Hematopoietic multipotent progenitor cell treated with erythropoietin and hydrocortisone succinate and interleukin-3 and kit ligand, for 6 days (in vitro differentiated cells): ENCODE data around the gene BASP1.
"Not testable (repeated sequence)": the region's sequence is repeated elsewhere in the genome, so short reads cannot be mapped to it uniquely, and the experiment has no call there.

Experiments
- DNase-seq: peaks from one replicate; pipeline ENCODE4 v3.0.0-alpha.2; 2015

The BASP1 gene

GRCh38 chr5:17294639-17295311 is 77.3 kb downstream of the BASP1 start:
- DNase-seq: no peak

GRCh38 chr5:17295671-17296070 is 78.2 kb downstream of the BASP1 start:
- DNase-seq: no peak

- DNase-seq: no peak
These were observed 84.7 kb downstream of the BASP1 start for GRCh38 chr5:17302106-17302505.

DNA sequence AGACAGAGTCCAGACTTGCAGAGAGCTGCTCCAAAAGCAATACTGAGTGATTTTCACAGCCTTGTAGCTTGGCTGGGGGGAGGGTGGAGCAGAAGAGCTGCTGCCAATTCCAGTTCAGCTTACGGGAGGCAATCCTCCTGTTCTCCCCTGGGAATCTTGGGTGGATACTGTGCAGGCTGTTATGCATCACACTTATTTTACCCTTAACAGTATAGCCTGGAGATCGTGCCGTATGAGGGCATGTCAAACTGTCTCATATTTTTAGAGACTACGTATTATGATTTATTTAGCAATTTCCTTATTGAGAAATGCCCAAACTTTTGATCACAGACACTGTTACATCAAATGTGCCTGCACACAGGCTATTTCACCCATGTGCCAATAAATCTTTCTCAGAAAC is 85.2 kb downstream of the BASP1 start:
- DNase-seq: peak; percentile 6

GRCh38 chr5:17304282-17304681 is 86.9 kb downstream of the BASP1 start:
- DNase-seq: no peak

DNA sequence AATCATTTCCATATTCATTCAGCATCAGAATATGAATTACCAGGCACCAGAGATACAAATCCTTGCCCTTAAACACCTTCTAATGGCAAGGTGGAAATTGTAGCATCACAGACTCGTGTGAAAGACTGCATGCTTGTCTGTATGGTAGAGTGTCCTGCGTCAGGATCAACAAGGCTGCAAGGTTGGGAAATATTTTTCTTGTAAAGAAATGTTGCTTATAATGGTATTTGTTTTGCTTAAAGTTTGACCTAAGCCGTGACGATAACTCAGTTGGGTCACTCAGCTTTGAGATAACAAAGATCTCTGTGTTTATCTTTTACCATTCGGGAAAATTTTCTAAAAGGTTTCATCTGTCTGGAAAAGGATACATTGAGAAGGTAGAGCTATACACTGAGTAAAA is 87.6 kb downstream of the BASP1 start:
- no peak for DNase-seq

DNA sequence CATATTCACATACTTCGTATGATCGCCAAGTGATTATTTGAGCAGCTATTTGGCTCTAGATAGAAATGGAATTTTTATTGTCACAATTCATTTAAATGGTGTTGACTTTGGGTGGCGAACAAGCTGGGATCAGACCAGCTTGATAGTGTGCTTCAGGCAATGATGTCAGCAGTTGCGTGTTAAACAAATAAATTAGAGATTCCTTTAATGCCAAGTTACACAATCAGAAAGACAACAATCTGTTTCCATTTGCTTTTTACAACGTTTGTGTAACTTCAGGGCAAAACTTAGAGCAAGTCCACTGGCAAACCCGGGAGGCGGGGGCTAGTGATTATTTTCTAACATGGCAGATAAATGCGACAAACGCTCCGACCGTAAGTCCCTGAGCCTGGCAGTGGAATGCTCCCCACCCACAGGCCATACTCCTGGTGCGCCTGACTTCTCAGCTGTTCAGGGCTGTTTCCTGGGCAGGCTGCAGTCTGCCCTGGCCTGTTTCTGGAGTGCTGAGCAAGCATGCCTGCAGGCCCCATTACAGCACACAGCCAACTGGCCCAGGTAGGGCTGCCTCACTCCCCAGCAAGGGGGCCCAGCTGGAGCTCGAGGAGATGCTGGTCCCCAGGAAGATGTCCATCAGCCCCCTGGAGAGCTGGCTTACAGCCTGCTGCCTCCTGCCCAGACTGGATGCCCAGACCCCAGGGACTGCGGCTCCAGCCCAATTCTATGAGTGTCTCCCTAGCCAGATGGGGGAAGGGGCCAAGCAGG is 88.7 kb downstream of the BASP1 start:
- no peak for DNase-seq

DNA sequence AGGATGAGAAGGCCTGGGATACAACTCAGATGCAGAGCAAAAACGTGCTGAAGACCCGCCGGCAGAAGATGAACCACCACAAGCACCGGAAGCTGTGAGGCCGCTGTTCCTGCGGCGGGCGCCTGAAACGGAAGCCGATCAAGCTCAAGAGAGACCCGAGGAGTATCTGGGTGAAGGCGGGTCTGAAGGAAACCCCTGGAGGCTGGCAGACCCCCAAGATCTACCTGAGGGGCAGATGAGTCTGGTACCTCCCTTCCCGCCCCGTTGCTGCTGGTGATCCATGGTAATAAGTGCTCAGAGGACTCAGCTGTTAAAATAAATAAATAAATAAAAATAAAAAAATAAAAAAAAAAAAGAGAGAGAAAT is 89.3 kb downstream of the BASP1 start:
- DNase-seq: no peak

- DNase-seq: not testable (repeated sequence)
These were observed 90.0 kb downstream of the BASP1 start for GRCh38 chr5:17307440-17307839.

DNA sequence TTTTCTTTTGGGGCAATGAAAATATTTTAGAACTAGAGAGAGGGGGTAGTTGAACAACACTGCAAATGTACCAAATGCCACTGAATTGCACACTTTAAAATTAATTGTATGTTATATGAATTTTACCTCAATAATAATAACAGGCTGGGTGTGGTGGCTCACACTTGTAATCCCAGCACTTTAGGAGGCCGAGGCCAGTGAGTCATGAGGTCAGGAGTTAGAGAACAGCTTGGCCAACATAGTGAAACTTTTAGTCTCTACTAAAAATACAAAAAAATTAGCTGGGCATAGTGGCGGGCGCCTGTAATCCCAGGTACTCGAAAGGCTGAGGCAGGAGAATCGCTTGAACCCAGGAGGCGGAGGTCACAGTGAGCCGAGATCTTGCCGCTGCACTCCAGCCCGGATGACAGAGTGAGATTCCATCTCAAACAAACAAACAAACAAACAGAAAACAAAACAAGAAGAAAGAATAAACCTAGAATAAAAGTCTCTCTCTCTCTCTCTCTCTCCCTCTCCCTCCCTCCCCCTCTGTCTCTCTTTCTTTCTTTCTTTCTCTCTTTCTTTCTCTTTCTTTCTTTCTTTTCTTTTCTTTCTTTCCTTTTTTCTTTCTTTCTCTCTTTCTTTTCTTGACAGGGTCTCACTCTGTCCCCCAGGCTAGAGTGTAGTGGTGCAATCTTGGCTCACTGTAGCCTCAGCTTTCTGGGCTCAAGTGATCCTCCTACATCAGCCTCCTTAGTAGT is 91.1 kb downstream of the BASP1 start:
- DNase-seq: no peak

DNA sequence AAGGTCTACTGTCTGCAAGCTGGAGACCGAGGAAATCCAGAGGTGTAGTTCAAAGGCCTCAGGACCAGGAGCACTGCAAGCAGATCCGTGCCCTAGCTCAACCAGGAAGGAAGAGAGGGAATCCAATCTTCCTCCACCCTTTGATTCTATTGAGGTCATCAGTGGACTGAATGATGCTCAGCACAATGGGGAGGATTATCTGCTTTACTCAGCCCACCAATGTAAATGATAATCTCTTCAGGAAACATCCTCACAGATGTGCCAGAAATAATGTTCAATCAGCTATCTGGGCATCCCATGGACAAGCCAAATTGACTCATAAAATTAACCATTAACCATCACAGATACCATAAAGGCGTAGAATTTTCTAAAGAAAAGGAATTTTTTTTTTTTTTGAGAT is 92.0 kb downstream of the BASP1 start:
- no peak for DNase-seq

DNA sequence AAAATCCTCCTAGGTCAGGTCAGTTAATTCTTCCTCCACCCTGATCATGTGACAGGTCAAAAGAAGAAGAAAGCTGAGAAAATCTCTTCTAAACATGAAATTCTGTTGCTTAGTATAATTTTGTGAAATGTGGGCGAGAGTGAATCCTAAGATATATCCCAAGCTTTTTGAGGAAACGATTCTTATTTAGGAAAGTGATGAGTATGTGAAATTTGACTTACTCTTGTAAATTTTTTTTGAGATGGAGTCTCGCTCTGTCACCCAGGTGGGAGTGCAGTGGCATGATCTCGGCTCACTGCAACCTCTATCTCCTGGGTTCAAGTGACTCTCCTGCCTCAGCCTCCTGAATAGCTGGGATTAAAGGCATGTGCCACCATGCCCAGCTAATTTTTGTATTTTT is 93.1 kb downstream of the BASP1 start:
- not testable (repeated sequence) for DNase-seq

GRCh38 chr5:17311811-17312210 is 94.4 kb downstream of the BASP1 start:
- DNase-seq: not testable (repeated sequence)

DNA sequence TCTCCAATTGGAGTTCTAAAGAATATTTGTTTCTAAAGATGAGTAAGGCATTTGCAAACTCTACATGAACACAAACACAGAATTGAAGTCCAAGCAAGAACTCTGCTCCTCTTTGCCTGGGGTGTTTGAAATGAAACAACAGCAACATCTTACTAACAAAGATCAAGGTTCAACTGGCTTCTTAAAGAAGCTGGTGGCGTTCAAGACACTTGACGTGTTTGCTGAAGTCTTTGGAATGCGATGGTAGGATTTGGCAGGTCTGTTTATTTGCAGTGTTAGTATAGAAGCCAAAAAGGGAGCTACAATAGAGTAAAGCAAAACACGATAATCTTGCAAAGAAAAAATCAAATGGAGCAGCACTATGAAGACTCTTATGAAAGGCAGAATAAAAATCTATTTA is 94.9 kb downstream of the BASP1 start:
- no peak for DNase-seq

GRCh38 chr5:17314907-17315471 is 97.6 kb downstream of the BASP1 start:
- peak; percentile 41 for DNase-seq

GRCh38 chr5:17315710-17316221 is 98.3 kb downstream of the BASP1 start:
- no peak for DNase-seq

GRCh38 chr5:17316970-17317459 is 99.6 kb downstream of the BASP1 start:
- DNase-seq: peak; percentile 39

GRCh38 chr5:17317473-17317872 is 100.0 kb downstream of the BASP1 start:
- no peak for DNase-seq

DNA sequence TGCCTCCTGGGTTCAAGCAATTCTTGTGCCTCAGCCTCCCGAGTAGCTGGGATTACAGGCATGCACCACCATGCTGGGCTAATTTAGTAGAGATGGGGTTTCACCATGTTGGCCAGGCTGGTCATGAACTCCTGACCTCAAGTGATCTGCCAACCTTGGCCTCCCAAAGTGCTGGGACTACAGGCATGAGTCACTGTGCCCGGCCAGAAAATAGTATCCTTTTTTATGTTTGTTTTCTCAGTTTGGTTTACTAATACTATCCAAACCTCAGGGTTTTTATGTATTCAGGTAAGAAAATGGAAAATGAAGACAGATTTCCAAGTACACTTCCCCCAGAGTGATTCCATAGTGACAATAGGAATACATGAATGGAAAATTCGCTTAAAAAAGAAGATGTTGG is 101.7 kb downstream of the BASP1 start:
- DNase-seq: not testable (repeated sequence)

DNA sequence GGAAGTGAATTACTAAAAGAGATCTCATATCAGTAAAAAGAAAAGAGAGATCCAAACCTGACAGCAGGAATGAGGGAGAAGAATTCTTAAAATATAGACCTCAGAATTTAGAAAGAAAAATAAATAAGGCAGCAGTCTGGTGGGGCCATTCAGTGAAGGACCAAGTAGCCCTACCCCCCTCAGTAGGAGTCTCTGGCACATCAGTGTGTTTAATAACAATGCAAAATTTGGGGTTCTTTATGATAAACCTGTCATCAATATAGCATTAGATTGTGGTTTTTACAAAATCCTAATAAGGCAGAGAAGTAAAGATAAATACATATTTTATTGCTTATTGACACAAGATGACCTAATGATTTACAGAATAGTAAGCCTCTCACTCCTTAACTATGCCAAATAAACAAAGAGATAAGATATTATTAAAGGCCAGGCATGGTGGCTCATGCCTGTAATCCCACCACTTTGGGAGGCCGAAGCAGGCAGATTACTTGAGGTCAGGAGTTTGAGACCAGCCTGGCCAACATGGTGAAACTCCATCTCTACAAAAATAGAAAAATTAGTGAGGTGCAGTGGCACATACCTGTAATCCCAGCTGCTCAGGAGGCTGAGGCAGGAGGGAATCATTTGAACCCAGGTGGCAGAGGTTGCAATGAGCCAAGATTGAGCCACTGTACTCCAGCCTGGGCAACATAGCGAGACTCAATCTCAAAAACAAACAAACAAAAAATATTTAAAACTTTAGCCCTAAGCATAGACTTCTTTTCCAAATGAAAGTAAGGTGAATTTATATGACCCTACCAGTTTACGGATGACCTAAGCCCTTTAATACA is 108.6 kb downstream of the BASP1 start:
- DNase-seq: no peak
